Measurements from ENCODE around the gene COL9A3.

GRCh38 chr20:62858058-62858830 lies 41.4 kb downstream of the COL9A3 start:
- TF ChIP-seq CTCF (IDR thresholded peaks at IDR 0.05) (no peak), POLR2A (IDR thresholded peaks at IDR 0.05) (no peak)
